AML-193 (cell line): ENCODE measurements around the gene SLMAP.

Experiments
- DNase-seq, 2 experiments: peaks; one replicate each; lab custom pipeline; 2025; lab: John Stamatoyannopoulos, UW

SLMAP gene

DNA sequence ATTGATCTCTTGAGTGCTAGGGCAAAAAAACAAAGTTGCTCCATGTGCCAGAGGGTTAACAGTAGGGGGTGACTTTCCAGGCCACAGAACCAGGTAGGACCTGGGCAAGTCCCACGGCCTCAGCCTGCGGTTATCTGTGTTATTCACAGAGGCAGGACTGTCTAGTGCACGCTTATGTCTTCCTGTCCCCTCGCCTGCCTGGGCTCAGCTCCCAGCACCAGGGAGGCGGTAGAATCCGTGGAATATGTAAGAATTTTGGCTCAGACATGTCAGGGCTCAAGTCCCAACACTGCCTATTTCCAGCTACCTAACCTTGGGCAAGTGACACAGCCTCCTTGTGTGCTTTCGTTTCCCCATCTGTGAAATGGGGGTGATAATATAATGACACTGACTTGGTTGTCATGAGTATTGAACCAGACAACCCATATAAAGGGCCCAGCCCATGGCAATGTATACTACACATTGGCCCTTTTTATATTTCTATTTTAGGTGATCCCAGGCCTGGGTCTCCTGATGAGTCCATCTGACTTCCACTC lies 207.8 kb downstream of the SLMAP start:
- DNase-seq: no peak

DNA sequence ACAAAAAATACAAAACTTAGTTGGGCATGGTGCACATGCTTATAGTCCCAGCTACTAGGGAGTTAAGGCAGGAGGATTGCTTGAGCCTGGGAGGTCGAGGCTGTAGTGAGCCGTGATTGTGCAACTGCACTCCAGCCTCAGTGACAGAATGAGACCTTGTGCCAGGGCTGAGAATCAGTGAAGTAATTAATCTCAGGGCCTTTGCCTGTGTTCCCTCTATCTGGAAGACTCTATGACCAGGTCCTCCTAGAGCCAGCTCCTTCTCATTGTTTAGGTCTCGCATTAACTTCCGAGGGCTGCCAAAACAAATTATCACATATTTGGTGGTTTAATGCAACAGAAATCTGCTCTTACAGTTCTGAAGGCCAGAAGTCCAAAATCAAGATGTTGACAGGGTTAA lies 210.7 kb downstream of the SLMAP start:
- DNase-seq: no peak

DNA sequence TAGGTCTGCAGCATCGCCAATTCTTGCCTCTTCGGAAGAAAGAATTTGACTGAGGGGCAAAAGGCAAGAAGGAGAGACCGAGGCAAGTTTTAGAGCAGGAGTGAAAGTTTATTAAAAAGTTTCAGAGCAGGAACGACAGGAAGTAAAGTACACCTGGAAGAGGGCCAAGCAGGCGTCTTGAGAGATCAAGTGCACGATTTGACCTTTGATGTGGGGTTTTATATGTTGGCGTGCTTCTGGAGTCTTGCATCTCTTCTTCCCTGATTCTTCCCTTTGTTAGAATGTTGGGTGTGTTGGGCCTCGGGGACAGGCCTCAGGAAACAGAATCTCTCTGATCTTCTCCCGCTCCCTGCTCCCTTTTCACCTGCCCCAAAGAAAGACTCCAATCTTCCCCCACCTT lies 211.5 kb downstream of the SLMAP start:
- no peak for DNase-seq

DNA sequence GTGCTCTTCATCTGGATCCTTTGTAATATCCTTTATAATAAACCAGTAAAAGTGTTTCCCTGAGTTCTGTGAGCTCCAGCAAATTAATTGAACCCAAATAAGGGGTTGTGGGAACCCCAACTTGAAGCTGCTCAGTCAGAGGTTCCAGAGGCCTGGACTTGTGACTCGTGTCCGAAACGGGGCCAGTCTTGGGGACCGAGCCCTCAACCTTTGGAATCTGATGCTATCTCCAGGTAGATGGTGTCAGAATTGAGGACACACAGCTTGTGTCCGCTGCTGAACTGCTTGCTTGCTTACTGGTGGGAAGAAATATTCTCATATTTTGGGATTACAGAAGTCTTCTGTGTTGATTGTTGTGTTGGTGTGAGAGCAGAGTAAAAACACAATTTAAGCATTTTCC lies 212.4 kb downstream of the SLMAP start:
- no peak for DNase-seq

DNA sequence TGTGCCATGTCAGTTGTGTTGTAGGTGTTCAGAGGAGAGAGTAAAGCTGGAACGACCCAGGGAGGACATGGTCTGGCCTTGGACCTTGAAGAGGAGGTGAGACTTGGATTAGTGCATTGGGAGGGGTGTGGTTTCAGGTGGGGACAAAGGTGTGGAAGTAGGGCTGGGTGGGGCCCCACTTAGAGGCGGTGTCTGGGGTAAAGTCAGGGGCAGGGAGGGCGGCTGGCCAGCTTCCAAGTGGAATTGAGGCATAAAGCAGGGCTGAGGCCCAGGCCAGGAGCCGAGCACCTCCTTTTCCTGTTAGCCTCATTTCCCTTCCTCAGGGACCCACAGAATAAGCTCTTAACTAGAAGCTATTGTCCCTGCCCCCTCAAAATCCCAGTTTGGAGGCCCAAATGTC lies 215.9 kb downstream of the SLMAP start:
- DNase-seq: no peak

DNA sequence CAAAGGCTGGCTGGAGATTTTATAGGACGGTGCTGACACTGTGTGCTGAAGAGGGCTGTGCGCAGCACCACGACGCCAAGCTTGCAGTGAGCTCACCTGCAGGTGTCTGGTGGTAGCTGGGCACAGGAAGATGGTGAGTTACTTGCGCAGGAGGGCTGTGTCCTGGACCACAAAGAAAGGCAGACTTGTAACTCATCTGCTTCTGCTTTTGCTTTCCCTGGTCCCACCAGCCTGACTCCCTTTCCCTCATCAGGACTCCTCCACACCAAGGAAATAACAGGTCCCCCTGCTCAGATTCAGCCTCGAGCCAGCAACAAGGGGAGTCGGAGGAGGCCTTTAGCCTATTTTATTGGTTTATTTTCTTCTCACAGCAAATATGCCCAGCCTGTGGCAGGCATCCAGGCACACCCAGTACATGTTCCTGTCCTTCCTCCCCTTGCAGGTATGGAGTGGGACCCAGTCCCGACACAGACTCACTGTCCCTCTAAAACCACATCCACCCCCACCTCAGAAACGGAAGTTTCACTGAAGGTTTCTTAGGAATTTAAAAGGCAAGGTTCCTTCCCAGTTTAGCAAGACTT lies 216.5 kb downstream of the SLMAP start:
- DNase-seq: no peak

DNA sequence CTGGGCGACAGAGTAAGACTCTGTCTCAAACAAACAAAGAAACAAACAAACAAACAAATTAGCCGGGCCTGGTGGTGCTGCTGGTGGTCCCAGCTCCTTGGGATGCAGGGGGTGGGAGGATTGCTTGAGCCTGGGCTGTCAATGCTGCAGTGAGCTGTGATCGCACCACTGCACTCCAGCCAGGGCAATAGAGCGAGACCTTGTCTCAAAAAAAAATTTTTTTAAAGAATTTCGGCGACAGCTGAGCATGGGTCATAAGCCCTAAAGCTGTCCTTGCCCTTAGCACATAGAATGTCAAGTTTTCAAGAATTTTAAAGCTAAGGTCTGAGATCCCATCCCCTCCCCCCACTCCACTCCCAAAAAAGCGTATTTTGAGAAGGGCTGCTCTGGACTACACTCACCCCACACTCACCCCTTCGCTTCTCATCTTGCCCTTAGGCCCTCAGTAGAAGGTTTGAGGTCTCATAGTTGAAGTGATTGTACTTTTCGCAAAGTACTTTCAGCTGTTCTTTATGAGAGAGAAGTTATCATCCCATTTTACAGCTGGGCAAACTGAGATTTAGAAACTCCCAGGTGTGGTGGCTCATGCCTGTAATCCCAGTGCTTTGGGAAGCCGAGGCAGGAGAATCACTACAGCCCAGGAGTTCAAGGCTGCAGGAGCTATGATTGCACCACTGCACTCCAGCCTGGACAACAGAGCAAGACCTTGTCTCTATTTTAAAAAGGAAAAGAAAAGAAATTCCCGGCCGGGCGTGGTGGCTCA lies 217.8 kb downstream of the SLMAP start:
- DNase-seq: no peak

DNA sequence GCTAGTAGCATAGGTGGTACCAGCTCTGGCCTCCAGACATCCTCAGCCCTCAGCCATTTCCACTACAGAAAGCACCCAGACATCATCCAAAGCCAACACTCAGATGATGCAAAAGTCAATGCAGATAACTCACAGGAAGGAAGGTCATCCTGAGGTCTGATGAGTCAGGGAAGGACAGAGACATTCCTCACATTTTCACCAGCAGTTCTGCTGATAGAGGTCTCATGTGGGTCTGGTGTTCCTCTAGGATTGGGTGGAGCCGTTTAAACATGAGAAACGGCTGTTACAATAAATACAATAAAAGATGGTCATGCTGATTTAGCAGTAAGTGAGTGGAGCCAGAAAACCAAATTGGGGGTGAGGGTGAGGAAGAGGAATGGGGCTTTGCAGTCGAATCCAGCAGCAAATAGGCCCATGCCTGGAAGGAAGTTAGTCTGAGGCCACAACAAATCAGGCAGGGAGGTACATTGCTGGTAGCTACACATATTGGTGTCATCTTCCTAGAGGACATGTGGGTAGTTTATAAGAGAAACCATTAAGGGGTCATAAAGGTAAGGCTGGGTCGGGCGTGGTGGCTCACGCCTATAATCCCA lies 218.8 kb downstream of the SLMAP start:
- no peak for DNase-seq

DNA sequence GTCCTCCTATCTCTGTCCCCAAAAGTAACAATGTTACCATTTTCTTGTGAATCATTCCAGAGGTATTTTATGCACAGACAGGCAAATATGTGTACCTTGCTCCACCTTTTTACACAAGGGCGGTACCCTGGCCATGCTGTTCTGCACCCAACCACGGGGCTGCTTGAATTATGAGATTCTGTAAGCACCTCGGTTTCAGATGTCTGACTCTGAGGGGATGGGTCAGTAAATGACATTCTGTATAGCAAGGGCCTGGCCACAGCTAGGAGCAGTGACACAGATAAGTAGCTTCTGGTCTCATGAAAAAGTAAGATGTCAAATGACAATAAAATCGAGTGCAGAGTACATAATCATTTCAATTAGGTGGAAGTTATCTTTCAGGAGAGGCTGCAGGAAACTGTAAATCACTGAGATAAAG lies 221.7 kb downstream of the SLMAP start:
- no peak for DNase-seq

DNA sequence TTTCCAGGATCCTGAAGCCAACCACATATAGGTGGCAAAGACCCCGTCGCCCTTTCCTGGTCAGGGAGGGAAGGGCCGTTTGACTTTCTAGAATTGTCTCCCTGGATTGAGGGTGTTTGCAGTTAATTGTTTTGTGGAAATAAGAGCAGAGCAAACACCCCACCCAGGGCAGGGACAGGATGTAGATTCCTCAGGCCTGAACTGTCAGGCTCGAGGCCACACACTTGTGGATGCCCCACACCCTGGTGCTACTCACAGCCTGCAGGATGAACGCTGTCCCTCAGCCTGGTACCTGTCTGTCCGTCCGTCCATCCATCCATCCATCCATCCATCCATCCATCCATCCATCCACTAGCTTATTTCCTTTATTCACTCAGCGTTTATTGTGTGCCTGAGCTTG lies 222.2 kb downstream of the SLMAP start:
- no peak for DNase-seq
